Measurements from ENCODE around the gene FRS2.

The FRS2 gene

DNA sequence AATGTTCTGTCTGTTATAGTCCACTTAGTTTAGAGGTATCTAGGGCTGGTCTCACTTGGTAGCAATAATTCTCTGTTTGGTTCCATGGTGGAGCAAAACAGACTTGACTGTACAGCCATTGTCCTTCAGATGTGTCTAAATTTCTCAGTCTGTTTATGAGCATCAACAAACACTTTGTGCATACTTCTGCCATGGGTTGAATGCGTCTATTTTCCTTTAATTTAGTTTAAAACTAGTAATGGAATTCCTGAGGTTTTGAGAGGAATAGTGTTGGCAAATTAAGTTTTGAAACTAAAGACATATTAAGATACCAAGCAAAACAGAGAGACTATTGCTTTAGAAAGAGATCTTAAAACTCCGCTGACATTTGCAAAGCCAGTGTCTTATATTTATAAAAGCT, 22.6 kb downstream of the FRS2 start:
- TF ChIP-seq, protein P1, sequence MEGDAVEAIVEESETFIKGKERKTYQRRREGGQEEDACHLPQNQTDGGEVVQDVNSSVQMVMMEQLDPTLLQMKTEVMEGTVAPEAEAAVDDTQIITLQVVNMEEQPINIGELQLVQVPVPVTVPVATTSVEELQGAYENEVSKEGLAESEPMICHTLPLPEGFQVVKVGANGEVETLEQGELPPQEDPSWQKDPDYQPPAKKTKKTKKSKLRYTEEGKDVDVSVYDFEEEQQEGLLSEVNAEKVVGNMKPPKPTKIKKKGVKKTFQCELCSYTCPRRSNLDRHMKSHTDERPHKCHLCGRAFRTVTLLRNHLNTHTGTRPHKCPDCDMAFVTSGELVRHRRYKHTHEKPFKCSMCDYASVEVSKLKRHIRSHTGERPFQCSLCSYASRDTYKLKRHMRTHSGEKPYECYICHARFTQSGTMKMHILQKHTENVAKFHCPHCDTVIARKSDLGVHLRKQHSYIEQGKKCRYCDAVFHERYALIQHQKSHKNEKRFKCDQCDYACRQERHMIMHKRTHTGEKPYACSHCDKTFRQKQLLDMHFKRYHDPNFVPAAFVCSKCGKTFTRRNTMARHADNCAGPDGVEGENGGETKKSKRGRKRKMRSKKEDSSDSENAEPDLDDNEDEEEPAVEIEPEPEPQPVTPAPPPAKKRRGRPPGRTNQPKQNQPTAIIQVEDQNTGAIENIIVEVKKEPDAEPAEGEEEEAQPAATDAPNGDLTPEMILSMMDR (IDR thresholded peaks at IDR 0.05), result no peak

DNA sequence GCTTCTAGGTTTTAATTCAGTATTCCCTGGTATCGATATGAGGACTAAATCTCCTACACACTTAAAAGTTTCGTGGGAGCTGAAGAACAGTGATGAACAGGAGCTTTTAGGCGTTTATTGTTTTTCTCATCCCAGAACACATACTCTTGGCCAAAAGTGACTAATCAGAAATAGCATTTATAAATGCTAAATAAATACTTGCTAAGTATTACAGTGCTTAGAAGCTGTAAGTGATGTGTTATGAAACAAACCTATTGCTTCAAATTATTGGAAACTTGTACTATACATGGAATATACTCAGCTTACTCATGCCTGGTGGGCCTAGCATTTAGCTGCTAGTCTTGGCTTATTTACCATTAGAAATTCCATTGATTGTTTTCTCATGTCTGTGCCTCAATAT, 24.9 kb downstream of the FRS2 start:
- TF ChIP-seq, protein P1 (IDR thresholded peaks at IDR 0.05), result no peak

DNA sequence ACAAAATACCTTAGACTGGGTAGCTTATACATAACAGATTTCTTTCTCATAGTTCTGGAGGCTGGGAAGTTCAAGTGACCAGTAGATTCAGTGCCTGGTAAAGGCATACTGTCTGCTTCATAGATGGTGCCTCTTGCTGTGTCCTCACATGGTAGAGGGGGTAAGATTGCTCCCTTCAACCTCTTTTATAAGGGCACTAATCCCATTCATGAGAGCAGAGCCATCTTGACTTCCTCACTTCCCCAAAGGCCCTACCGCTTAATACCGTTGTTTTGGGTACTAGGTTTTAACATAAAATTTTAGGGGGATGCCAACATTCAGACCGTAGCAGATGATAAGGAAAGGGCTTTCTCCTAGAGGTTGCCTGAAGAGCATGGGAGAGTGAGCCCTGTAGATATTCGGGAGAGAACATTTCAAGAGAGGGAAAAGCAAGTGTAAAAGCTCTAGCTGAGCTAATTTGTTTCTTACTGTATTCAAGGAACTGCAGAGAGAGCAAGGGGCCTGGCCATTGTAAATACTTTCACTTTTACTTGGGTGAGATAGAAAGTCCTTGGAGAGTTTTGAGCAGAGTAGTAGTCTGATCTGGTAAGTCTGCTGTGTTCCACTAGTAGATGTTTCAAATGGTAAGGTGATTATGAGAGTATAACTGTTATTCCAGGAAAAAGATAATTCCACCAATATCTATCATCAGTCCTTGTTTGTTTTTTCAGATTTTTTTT, 27.3 kb downstream of the FRS2 start:
- TF ChIP-seq, protein P1 (IDR thresholded peaks at IDR 0.05), result no peak

DNA sequence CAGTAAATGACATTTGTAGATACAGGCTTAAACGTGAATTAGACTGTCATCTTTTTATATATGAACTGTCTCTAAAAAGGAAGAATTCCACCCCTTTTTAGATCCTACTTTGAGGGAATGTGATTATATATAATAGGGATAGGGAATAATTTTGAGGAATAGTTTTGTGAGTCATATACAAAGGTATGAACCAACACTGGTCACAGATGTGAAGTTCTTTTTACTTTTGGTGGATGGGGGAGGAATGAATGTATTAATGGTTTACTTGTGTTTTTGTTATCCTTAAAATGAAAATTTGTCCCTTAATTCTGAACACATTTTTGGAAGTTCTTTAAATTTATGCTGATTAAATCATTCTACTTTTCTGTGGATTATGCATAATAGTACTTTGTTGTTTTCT, 30.4 kb downstream of the FRS2 start:
- TF ChIP-seq, protein P1 (IDR thresholded peaks at IDR 0.05), result no peak

DNA sequence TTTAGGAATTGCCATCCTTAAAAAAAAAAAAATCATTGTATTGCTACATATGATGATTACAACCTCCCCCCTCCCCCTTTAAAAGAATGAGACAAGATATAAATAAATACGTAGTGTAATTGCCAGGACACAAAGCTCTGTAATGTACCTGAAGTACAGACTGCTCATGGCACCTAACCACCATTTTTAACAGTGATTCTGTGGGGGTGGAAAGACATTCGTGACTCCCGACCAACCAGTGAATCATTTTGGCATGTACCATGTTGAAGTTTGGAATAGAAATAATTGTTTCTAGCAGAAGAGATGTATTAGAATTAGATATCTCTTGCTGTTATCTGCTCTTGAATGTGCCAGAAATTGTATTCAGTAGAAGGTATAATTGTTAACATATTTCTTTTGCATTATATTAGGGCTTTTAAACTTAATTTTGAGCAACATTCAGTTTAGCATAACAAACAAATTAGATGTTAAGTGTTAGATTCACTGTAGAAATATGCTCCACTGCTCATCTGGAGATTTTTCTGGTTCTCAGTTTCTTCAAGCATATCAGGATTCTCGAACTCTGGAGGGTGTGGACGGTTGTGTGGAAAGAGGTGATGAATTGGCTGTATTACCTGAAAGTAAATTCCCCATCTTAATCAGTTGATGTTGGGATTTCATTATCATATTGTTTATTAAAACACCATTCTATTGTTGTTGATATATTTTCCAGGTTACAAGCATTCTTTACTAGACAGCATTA, 31.1 kb downstream of the FRS2 start:
- TF ChIP-seq, protein P1 (IDR thresholded peaks at IDR 0.05), result no peak

DNA sequence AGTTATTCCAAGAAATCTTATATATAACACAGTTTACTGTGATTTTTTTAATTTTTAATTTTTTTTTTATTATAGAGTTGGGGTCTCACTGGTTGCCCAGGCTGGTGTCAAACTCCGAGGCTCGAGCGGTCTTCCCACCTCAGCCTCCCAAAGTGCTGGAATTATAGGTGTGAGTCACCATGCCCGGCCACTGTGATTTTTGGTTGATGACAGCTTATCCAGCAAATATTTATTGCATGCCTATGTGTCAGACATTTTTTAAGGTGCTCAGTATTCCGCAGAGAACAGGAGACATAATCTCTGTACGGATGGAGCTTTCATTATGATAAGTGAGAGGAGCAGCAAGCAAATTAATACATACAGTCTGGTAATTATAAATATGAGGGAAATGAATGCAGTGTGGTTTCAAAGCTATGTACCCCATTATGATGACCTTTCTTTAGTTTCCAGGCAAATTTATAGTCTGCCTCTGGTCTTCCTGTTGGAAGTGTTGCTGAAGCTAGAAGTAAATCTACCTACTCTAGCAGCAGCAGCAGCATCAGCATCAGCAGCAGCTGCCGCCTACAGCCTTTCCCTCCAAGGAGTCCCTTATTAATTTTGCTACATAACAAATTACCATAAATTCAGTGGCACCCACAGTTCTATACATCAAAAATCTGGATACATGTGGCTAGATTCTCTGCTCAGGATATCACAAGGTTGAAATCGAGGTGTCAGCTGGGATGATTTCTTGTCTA, 32.3 kb downstream of the FRS2 start:
- TF ChIP-seq, protein P1 (IDR thresholded peaks at IDR 0.05), result no peak

DNA sequence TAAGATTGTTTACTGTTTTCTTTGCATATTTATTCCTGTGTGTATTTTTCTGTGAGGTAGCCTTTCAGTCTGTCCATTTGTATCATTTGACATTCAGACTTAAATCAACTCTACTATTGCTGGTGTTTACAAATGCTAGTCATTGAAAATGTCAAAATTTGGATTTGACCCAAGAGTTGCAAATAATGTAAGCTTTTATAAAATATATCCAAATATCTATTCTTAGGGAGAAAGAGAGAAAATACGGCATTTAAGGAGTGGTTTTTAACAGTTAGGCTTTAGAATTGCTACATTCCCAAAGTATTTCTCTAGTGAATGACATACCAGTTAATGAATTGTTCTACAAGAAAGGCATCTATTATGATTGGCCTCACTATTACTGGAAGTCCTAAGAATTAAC, 37.9 kb downstream of the FRS2 start:
- TF ChIP-seq, protein P1 (IDR thresholded peaks at IDR 0.05), result no peak
